Mesendoderm (in vitro differentiated cells): ENCODE data around the gene NPL.

Source experiments
- DNase-seq: peaks from one replicate; pipeline ENCODE4 v3.0.0; 2013
- H2AK5ac ChIP-seq: 2 replicates; pipeline ENCODE4 v1.6.1; 2013; ENCODE audit warnings: low read length, inconsistent platforms
- H2BK120ac ChIP-seq: 2 replicates; pipeline ENCODE4 v1.6.1; 2013; ENCODE audit warnings: low read depth, mild to moderate bottlenecking, low read length, moderate library complexity, mixed read lengths
- H2BK15ac ChIP-seq: replicated peaks from 2 replicates; pipeline ENCODE4 v1.6.1; 2013; ENCODE audit warnings: low read depth, mild to moderate bottlenecking, moderate library complexity
- H2BK5ac ChIP-seq: 2 replicates; pipeline ENCODE4 v1.6.1; 2013; ENCODE audit warnings: low read length, inconsistent platforms
- H3K18ac ChIP-seq: 2 replicates; pipeline ENCODE4 v1.6.1; 2013; ENCODE audit warnings: mild to moderate bottlenecking, low read length, mixed read lengths
- H3K23ac ChIP-seq: one replicate; pipeline ENCODE4 v1.6.1; 2013; ENCODE audit warnings: low read length
- H3K27ac ChIP-seq: 2 replicates; pipeline ENCODE4 v1.5.1; 2013; ENCODE audit warnings: low read depth, mild to moderate bottlenecking, inconsistent platforms, low read length, moderate library complexity
- H3K27me3 ChIP-seq: 2 replicates; pipeline ENCODE4 v1.6.1; 2013; ENCODE audit warnings: low read length, control low read depth, mild to moderate bottlenecking, inconsistent platforms; ENCODE audit not compliant: insufficient read depth, poor library complexity
- H3K36me3 ChIP-seq: 2 replicates; pipeline ENCODE4 v1.6.1; 2013; ENCODE audit warnings: low read length, inconsistent platforms; ENCODE audit not compliant: control insufficient read depth, insufficient read depth
- H3K4ac ChIP-seq: one replicate; pipeline ENCODE4 v1.6.1; 2013; ENCODE audit warnings: low read depth, mild to moderate bottlenecking, low read length, moderate library complexity
- H3K4me1 ChIP-seq: 2 replicates; pipeline ENCODE4 v1.6.1; 2013; ENCODE audit warnings: low read depth, low read length, inconsistent platforms; ENCODE audit not compliant: control insufficient read depth
- H3K4me2 ChIP-seq: 2 replicates; pipeline ENCODE4 v1.6.1; 2013; ENCODE audit warnings: low read length
- H3K4me3 ChIP-seq: 2 replicates; pipeline ENCODE4 v1.5.1; 2013; ENCODE audit warnings: mild to moderate bottlenecking, low read length
- H3K56ac ChIP-seq: one replicate; pipeline ENCODE4 v1.6.1; 2013; ENCODE audit warnings: low read length
- H3K79me1 ChIP-seq: 2 replicates; pipeline ENCODE4 v1.6.1; 2013; ENCODE audit warnings: low read length, inconsistent platforms
- H3K79me2 ChIP-seq: 2 replicates; pipeline ENCODE4 v1.6.1; 2013; ENCODE audit warnings: mild to moderate bottlenecking, low read length; ENCODE audit not compliant: control insufficient read depth, insufficient read depth
- H3K9ac ChIP-seq: 2 replicates; pipeline ENCODE4 v1.6.1; 2013; ENCODE audit warnings: low read length, inconsistent platforms
- H4K5ac ChIP-seq: one replicate; pipeline ENCODE4 v1.6.1; 2013; ENCODE audit warnings: low read length
- H4K8ac ChIP-seq: one replicate; pipeline ENCODE4 v1.6.1; 2013; ENCODE audit warnings: low read depth, mild to moderate bottlenecking, control low read depth, low read length, moderate library complexity
- WGBS: extraction: QIAGEN DNeasy Blood & Tissue Kit; methylation state at CpG from one replicate; pipeline ENCODE4 v1.1.7; 2013; ENCODE audit warnings: low lambda C conversion rate, missing lambda C conversion rate; ENCODE audit not compliant: insufficient coverage; ENCODE audit errors: extremely low coverage; 5-methylcytosine and 5-hydroxymethylcytosine counted together

The NPL gene

GRCh38 chr1:182862827-182863226 lies 73.3 kb downstream of the NPL start:
- Histone ChIP-seq H3K4ac (no peak overlapping the region), H3K27me3 (no peaks in the 10 kb centered on the region), H3K56ac (no peak overlapping the region), H3K4me2 (no peak overlapping the region), H3K36me3 (peaks cover 22% of the 10 kb centered on the region), H2BK120ac (no peak overlapping the region), H3K4me3 (no peak overlapping the region), H3K18ac (no peak overlapping the region), H3K9ac (no peak overlapping the region), H3K27ac (no peak overlapping the region), H4K8ac (no peak overlapping the region), H2BK5ac (no peak overlapping the region), H4K5ac (no peak overlapping the region), H3K79me1 (peaks cover 7% of the 10 kb centered on the region), H2BK15ac (no peak overlapping the region), H3K79me2 (peaks cover 6% of the 10 kb centered on the region), H3K4me1 (no peaks in the 10 kb centered on the region), H3K23ac (no peak overlapping the region), H2AK5ac (no peak overlapping the region)
- WGBS: no CpG with 5 or more reads among the region's 1 CpG
- DNase-seq: no peak

DNA sequence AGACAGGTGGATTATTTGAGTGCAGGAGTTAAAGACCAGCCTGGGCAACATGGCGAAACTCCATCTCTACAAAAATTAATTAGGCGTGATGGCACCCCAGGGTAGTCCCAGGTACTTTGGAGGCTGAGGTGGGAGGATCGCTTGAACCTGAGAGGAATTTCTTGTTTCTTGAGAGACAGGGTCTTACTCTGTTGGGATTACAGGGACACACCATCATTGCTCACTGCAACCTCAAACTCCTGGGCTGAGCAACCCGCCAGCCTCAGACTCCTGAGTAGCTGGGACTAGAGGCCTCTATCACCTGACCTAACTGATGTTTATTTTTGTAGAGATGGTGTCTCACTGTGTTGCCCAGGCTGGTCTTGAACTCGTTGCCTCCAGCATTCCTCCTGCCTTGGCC lies 74.4 kb downstream of the NPL start:
- WGBS: no CpG with 5 or more reads among the region's 5 CpGs
- Histone ChIP-seq H3K79me2 (peaks cover 6% of the 10 kb centered on the region), H3K9ac (no peak overlapping the region), H3K4ac (no peak overlapping the region), H2BK120ac (no peak overlapping the region), H3K79me1 (peaks cover 7% of the 10 kb centered on the region), H3K56ac (no peak overlapping the region), H3K27me3 (no peaks in the 10 kb centered on the region), H3K27ac (no peak overlapping the region), H3K23ac (no peak overlapping the region), H2BK15ac (no peak overlapping the region), H3K18ac (no peak overlapping the region), H4K5ac (no peak overlapping the region), H4K8ac (no peak overlapping the region), H3K4me2 (no peak overlapping the region), H2AK5ac (no peak overlapping the region), H3K4me3 (no peak overlapping the region), H3K36me3 (peaks cover 16% of the 10 kb centered on the region), H3K4me1 (no peaks in the 10 kb centered on the region), H2BK5ac (no peak overlapping the region)
- no peak for DNase-seq

GRCh38 chr1:182867861-182868260 lies 78.3 kb downstream of the NPL start:
- Histone ChIP-seq H3K56ac (no peak overlapping the region), H3K9ac (no peak overlapping the region), H2BK5ac (no peak overlapping the region), H2BK15ac (no peak overlapping the region), H3K36me3 (peaks cover 16% of the 10 kb centered on the region), H3K4me1 (no peaks in the 10 kb centered on the region), H3K79me2 (peaks cover 2% of the 10 kb centered on the region), H4K5ac (no peak overlapping the region), H3K27me3 (no peaks in the 10 kb centered on the region), H3K79me1 (peaks cover 11% of the 10 kb centered on the region), H3K18ac (no peak overlapping the region), H3K4ac (no peak overlapping the region), H3K4me3 (no peak overlapping the region), H3K4me2 (no peak overlapping the region), H3K27ac (no peak overlapping the region), H4K8ac (no peak overlapping the region), H2BK120ac (no peak overlapping the region), H2AK5ac (no peak overlapping the region), H3K23ac (no peak overlapping the region)
- DNase-seq: no peak

DNA sequence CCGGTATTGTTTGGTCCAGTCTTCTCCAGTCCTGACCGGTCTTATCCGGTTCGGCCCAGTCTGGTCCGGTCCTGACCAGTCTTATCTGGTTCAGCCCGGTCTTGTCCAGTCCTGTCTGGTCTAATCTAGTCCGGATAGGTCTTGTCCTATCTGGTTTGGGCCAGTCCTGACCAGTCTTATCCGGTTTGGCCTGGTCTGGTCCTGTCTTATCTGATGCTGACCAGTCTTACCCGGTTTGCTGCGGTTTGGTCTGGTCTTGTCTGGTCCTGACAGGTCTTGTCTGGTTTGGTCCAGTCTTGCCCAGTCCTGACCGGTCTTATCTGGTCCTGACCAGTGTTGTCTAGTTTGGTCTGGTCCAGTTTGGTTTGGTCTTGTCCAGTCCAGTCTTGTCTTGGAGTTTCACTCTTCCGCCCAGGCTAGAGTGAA lies 79.7 kb downstream of the NPL start:
- Histone ChIP-seq H3K23ac (no peak overlapping the region), H3K79me2 (no peaks in the 10 kb centered on the region), H3K4me1 (no peaks in the 10 kb centered on the region), H3K4me3 (no peak overlapping the region), H3K36me3 (peaks cover 19% of the 10 kb centered on the region), H3K27me3 (no peaks in the 10 kb centered on the region), H2BK120ac (no peak overlapping the region), H4K5ac (no peak overlapping the region), H3K56ac (no peak overlapping the region), H4K8ac (no peak overlapping the region), H3K27ac (no peak overlapping the region), H3K18ac (no peak overlapping the region), H2AK5ac (no peak overlapping the region), H3K79me1 (peaks cover 12% of the 10 kb centered on the region), H2BK15ac (no peak overlapping the region), H3K4me2 (no peak overlapping the region), H3K9ac (no peak overlapping the region), H3K4ac (no peak overlapping the region), H2BK5ac (no peak overlapping the region)
- no CpG with 5 or more reads among the region's 12 CpGs for WGBS
- DNase-seq: peak; percentile 82

DNA sequence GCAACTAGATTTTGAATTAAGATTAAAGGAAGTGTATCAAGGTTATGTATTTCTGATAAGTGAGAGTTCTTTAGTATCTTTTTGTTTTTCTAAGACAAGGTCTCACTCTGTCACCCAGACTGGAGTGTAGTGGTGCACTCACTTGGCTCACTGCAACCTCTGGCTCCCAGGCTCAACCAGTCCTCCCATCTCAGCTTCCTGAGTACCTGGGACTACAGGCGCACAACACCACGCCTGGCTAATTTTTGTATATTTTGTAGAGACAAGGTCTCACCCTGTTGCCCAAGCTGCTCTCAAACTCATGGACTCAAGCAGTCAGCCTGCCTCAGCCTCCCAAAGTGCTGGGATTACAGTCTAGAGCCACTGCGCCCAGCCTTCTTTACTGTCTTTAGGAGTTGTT lies 83.3 kb downstream of the NPL start:
- no peak overlapping the region for H3K4ac ChIP-seq
- H3K18ac ChIP-seq: no peak overlapping the region
- H3K23ac ChIP-seq: no peak overlapping the region
- peaks cover 23% of the 10 kb centered on the region for H3K36me3 ChIP-seq
- H3K4me2 ChIP-seq: no peak overlapping the region
- no peak overlapping the region for H2BK120ac ChIP-seq
- no peak overlapping the region for H3K27ac ChIP-seq
- no peak overlapping the region for H3K9ac ChIP-seq
- no peak overlapping the region for H4K8ac ChIP-seq
- no peaks in the 10 kb centered on the region for H3K27me3 ChIP-seq
- H3K56ac ChIP-seq: no peak overlapping the region
- no peak overlapping the region for H4K5ac ChIP-seq
- DNase-seq: no peak
- no peaks in the 10 kb centered on the region for H3K4me1 ChIP-seq
- WGBS: no CpG with 5 or more reads among the region's 3 CpGs
- no peak overlapping the region for H3K4me3 ChIP-seq
- H3K79me2 ChIP-seq: no peaks in the 10 kb centered on the region
- H3K79me1 ChIP-seq: peaks cover 11% of the 10 kb centered on the region
- no peak overlapping the region for H2AK5ac ChIP-seq
- H2BK5ac ChIP-seq: no peak overlapping the region
- H2BK15ac ChIP-seq: no peak overlapping the region

DNA sequence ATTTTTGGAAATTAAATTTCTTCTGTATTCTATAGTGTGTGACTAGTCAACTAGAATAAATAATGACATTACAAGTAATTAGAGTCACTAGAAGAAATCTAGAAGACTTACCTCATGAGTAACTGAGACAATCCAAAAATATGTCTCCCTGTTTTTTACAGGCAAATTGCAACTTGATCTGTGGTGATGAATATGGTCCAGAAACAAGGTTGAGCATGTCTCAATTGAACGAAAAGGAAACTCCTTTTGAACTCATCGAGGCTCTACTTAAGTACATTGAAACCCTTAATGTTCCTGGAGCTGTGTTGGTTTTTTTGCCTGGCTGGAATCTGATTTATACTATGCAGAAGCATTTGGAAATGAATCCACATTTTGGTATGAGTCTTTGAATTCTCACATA lies 86.3 kb downstream of the NPL start:
- Histone ChIP-seq H3K4ac (no peak overlapping the region), H3K18ac (no peak overlapping the region), H2BK15ac (no peak overlapping the region), H3K4me2 (no peak overlapping the region), H3K27me3 (no peaks in the 10 kb centered on the region), H4K5ac (no peak overlapping the region), H3K4me1 (no peaks in the 10 kb centered on the region), H2BK120ac (no peak overlapping the region), H3K79me2 (no peaks in the 10 kb centered on the region), H3K23ac (no peak overlapping the region), H4K8ac (no peak overlapping the region), H3K56ac (no peak overlapping the region), H3K27ac (no peak overlapping the region), H3K4me3 (no peak overlapping the region), H3K79me1 (peaks cover 7% of the 10 kb centered on the region), H3K9ac (no peak overlapping the region), H2AK5ac (no peak overlapping the region), H3K36me3 (peaks cover 25% of the 10 kb centered on the region), H2BK5ac (no peak overlapping the region)
- no peak for DNase-seq
- WGBS: no CpG with 5 or more reads among the region's 2 CpGs
